Kidney epithelial cell (primary cell): ENCODE measurements around the gene IL5RA. TPM values are rescaled to one million over a fixed set of nuclear protein-coding genes. Genes with fewer than 3 reads are reported as not detected.

Source experiments
- DNase-seq: peaks from one replicate; pipeline ENCODE4 v3.0.0-alpha.2; 2010; ENCODE audit warnings: low read depth
- H3K27me3 ChIP-seq: 2 replicates; pipeline ENCODE4 v1.6.0; 2011; ENCODE audit warnings: low read length; ENCODE audit not compliant: control insufficient read depth, insufficient read depth
- H3K36me3 ChIP-seq: 2 replicates; pipeline ENCODE4 v1.5.1; 2011; ENCODE audit warnings: low read length; ENCODE audit not compliant: control insufficient read depth, insufficient read depth
- H3K4me3 ChIP-seq: 2 replicates; pipeline ENCODE4 v1.5.1; 2011; ENCODE audit warnings: low read depth, mild to moderate bottlenecking, control low read depth, low read length
- total RNA-seq: library from RNA; depleted of rRNA; stranded (reverse); fragments of >200 nt; gene quantifications from 2 replicates; pipeline ENCODE4 v1.2.3, GENCODE V29; 2015
- TF ChIP-seq, protein P1 (sequence below): IDR thresholded peaks from 2 replicates; pipeline ENCODE4 v1.5.1; 2011; ENCODE audit warnings: mild to moderate bottlenecking, moderate library complexity, low read length, control low read depth, inconsistent platforms; ENCODE audit not compliant: insufficient read depth, poor library complexity, severe bottlenecking

The IL5RA gene
- total RNA-seq, 1 donor from 2014 or later: not detected

DNA sequence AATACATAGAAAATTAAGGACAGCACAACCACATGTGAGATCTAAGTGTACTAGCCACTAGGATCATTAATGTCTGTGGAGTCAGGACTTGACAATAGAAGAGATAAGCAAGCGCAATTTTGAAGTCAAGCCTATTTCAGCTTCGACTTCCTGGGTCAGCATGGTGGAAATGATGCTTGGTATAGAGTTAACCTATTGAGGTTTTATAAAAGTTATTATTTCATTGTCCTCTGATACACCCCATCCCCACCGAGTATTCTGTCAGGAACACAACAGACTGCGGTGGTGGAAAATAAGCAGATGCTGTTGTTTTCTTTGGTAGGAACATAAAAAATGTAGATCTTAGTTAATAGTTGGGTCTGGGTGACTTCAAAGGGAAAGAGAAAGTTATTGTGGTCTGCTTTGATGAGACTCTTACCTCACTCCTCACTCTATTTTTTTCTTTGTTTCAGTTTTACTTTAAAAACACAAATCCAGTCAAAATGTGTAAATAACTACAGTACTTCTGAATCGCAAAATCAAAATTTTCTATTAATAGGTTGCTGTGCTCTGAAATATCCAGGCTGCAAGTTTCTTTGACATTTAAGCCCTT is 82.1 kb downstream of the IL5RA start:
- H3K4me3 ChIP-seq: no peak overlapping the region
- TF ChIP-seq, protein P1, sequence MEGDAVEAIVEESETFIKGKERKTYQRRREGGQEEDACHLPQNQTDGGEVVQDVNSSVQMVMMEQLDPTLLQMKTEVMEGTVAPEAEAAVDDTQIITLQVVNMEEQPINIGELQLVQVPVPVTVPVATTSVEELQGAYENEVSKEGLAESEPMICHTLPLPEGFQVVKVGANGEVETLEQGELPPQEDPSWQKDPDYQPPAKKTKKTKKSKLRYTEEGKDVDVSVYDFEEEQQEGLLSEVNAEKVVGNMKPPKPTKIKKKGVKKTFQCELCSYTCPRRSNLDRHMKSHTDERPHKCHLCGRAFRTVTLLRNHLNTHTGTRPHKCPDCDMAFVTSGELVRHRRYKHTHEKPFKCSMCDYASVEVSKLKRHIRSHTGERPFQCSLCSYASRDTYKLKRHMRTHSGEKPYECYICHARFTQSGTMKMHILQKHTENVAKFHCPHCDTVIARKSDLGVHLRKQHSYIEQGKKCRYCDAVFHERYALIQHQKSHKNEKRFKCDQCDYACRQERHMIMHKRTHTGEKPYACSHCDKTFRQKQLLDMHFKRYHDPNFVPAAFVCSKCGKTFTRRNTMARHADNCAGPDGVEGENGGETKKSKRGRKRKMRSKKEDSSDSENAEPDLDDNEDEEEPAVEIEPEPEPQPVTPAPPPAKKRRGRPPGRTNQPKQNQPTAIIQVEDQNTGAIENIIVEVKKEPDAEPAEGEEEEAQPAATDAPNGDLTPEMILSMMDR: no peak
- no peaks in the 10 kb centered on the region for H3K27me3 ChIP-seq
- H3K36me3 ChIP-seq: no peaks in the 10 kb centered on the region
- DNase-seq: no peak

- Histone ChIP-seq H3K27me3 (no peaks in the 10 kb centered on the region), H3K4me3 (no peak overlapping the region), H3K36me3 (no peaks in the 10 kb centered on the region)
- DNase-seq: no peak
- TF ChIP-seq, protein P1: no peak
These were observed 86.9 kb downstream of the IL5RA start for GRCh38 chr3:3023111-3023745.

DNA sequence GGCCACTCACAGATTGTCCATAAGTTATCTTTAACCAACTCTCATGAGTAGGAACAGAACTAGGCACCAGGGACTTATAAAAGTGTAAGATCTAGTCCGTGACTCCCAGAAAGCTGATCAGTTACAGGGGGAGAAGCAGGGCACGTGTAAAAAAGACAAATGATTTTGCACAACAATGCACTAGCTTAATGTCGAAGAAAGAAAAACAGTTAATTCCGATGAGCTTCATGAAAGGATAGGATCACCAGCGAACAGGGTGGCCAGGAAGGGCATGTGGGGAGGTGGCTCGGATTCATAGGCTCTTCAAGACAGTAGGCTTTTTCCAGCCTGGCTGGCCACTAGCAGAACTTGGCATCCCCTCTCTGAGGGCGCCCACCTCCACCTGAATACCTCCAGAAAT is 90.0 kb downstream of the IL5RA start:
- DNase-seq: no peak
- H3K27me3 ChIP-seq: no peaks in the 10 kb centered on the region
- H3K4me3 ChIP-seq: no peak overlapping the region
- no peaks in the 10 kb centered on the region for H3K36me3 ChIP-seq
- TF ChIP-seq, protein P1: no peak

Other genes starting within 250 kb of the IL5RA start
- 18.5 and 19.5 TPM in 2 replicates for gene TRNT1, start 16.6 kb upstream of the IL5RA start, total RNA-seq
- 39.6 and 43.9 TPM in 2 replicates for gene CRBN, start 69.3 kb upstream of the IL5RA start, total RNA-seq